SK-MEL-5 (cell line): ENCODE results near the gene CR1L. TPM values are rescaled to one million over a fixed set of nuclear protein-coding genes. Genes with fewer than 3 reads are reported as not detected.
"Not testable (repeated sequence)": the region's sequence is repeated elsewhere in the genome, so short reads cannot be mapped to it uniquely, and the experiment has no call there.

Experiments
- DNase-seq: peaks from one replicate; pipeline ENCODE4 v3.0.0-alpha.2; 2016; ENCODE audit warnings: low read depth, low spot score
- in situ Hi-C: cut with HindIII; loops from 2 replicates; pipeline ENCODE4 v1.10.0; 2016; ENCODE audit warnings: low sequenced_read_pairs, high pct_unique_total_duplicates, low pct_unique_long_range_greater_than_20kb
- total RNA-seq: library from RNA; depleted of rRNA; stranded (reverse); fragments of >200 nt; shearing (Covaris generic); gene quantifications from 2 replicates; pipeline ENCODE4 v1.2.3, GENCODE V29; 2014

Gene CR1L
- total RNA-seq, 1 experiment from 2014 or later = not detected

DNA sequence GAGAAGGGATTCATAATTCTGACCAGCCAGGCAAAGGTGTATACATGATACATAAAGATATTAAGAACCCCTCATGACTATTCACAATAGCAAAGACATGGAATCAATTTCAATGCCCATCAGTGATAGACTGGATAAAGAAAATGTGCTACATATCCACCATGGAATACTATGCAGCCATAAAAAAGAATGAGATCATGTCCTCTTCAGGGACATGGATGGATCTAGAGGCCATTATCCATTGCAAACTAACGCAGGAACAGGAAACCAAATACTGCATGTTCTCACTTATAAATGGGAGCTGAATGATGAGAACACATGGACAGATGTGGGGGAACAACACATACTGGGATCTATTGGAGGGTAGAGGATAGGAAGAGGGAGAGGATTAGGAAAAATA is 21.4 kb downstream of the CR1L start:
- DNase-seq = no peak
- in situ Hi-C loops = no loop called here

DNA sequence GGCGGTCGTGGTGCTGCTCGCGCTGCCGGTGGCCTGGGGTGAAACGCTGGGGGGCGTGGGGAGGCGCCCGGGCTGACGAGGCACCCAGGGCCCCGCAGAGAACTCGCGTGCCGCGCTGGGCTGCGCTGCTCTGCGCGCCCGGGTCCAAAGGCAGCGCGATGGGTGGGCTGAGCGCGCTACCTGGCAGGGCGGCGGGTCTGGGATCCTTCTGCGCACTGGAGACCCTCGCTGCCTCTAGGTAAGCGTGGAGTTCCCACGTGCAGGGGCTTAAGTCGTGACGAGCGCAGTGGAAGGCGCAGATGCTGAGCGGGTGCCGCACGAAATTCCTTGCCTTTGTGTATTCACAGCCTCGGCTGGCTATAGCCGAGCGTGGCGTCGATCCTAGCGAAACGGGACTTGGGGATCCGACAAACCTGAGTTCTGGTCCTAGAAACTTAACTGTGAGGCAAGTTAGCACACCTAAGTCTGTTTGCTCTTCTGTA is 24.6 kb downstream of the CR1L start:
- DNase-seq = no peak
- in situ Hi-C loops = no loop called here

DNA sequence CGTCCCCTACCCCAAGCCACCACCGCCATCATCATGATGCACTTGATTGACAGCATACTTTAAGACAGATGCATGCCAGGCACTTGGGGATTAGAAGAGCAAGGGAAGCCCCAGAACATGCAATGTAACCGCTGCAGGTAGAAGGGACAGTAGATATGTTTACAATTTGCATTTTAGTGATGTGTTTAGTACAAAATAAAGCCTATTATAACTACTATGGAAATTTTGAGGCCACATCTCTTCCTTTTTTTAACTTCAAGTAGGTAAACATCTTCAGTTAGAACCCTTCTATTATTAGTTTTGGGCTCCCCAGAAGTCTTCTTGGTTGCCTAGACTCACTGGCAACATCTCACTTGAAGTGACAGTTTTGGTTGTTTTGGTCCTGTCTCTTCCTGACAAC is 25.3 kb downstream of the CR1L start:
- no peak for DNase-seq
- in situ Hi-C loops = no loop called here

DNA sequence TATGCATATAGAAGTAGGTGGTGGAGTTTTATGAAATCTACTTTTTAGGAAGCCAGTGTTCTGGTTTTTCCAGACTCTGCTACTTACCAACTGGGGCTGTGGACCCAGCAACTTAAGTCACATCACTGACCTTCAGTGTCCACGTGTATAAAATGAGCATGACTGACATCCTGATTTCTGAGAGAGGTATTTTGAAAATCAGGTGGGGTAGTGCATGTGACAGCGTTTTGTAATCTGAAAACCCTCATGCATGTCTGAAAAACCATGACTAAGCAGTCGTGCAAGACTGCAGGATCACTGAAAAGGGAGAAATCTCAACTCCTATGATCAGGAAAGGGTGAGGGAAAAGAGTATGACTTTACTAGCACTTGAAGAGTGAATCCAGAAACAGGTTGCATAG is 26.1 kb downstream of the CR1L start:
- in situ Hi-C loops = no loop called here
- DNase-seq = no peak

DNA sequence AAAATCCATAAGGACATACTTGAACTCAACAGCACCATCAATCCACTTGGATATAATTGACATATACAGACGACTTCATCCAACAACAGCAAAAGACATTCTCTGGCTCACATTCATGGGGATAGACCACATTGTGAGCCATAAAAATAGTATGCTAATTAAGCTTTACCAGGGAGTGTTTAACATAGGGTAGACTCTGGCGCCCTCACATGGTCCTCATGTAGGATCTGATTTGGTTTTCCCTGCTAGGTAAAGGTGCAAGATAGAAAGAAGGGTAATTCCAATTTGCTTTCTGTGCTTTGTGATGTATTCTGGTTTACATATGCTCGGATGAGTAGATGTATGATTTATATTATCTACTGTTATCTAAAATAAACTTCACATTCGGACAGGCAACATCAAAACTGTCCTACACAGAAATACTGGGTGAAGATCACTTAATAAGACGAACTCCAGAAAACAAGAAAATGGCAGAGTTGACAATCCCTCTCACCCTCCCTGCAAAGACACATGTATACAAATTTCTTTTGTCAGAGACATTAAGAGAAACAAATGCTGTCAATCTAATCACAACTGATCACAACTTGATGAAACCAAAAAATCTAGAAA is 27.7 kb downstream of the CR1L start:
- in situ Hi-C loops = no loop called here
- peak; percentile 69 for DNase-seq

DNA sequence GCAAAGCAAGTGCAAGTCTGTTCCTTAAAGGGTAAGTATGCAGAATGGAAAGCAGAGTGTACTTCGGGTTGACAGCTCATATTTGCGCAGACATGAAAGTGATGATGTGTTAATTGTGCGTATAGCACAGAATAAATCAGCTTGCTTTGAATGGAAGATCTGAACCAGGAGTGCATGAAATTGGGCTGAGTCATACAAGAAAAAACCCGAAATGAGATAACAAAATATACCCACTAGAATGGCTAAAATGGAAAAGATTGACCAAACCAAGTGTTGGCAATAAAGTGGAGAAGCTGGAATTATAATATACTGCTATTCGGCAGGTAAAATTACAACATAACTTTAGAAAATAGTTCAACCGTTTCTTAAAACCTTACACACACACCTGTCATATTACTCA is 28.5 kb downstream of the CR1L start:
- DNase-seq = no peak
- in situ Hi-C loops = no loop called here

DNA sequence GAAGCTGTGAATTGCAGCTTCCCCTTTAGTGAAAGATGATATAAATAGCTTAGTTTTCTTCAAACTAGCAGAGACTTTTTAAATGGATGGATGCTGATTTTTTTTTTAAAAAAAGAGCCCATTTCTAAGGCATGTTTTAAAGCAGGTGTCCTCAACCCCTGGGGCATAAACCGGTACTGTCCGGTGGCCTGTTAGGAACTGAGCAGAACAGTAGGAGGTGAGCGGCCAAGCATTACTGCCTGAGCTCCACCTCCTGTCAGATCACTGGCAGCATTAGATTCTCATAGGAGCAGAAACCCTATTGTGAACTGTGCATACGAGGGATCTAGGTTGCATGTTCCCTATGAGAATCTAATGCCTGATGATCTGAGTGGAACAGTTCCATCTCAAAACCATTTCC is 31.2 kb downstream of the CR1L start:
- in situ Hi-C loops = no loop called here
- DNase-seq = no peak

DNA sequence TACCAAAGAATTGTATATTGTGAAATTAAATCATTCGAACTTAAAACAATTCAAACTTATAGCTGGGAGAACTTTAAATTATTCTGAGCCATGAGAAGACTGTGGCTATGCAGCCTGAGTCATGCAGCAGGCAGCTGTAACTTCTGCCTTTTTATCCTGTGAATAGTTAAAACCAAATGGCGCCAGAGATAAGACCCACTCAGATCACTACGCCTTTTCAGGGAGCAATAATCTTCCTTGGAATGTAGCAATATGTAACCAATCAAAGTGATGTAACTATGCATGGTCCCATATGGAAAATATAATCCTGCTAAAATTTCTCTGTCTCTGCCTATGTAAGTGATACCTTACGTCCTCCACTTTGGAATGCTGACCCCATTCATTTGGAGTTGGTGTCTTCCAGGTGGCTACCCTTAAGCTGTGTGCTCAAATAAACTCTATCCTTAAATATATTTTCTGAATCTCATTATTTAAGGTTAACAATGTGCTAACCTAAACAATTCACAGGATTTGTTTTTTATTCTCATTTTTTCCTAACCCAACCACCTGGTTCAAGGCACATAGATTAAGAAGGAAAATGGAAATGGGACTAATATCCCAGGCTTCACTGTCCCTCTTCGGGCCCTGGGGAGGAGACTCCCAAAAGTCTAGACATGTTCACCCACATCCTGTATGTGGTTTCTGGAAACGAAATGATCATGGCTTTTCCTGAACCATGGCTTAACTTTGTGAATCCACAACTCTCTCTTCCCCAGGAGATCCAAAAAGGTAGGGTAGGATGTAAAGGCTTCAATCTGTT is 35.9 kb downstream of the CR1L start:
- in situ Hi-C loops, DNase-seq: not testable (repeated sequence)

DNA sequence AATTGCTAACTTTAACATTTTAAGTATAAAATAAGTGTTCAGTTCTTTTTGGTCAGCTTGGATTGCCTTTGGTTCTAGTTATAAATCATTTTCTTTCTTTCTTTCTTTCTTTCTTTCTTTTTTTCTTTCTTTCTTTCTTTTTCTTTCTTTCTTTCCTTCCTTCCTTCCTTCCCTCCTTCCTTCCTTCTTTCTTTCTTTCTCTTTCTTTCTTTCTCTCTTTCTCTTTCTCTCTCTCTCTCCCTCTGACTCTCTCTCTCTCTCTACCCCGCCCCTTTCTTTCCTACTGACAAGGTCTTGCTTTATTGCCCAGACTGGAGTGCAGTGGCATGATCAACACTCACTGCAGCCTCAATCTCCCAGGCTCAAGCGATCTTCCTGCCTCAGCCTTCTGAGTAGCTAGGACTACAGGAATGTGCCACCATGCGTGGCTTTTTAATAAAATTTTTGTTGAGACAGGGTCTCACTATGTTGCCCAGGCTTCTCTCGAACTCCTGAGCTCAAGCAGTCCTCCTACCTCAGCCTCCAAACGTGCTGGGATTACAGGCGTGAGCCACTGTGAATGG is 38.0 kb downstream of the CR1L start:
- DNase-seq, in situ Hi-C loops: not testable (repeated sequence)

DNA sequence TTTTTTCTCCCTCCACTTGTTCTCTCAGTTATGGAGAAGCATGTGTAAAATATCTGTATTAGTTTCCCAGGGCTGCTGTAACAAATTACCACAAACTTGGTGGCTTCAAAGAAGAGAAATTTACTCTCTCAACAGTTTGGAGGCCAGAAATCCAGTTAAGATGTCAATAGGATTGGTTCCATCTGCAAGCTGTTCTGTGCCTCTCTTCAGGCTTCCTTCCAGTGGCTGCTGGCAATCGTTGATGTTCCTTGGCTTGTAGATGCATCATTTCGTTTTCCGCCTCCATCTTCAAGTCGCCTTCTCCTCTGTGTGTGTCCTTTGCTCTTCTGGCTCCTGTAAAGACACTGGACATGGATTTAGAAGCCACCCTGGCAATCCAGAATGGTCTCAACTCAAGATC is 45.6 kb downstream of the CR1L start:
- in situ Hi-C loops, DNase-seq: not testable (repeated sequence)

DNA sequence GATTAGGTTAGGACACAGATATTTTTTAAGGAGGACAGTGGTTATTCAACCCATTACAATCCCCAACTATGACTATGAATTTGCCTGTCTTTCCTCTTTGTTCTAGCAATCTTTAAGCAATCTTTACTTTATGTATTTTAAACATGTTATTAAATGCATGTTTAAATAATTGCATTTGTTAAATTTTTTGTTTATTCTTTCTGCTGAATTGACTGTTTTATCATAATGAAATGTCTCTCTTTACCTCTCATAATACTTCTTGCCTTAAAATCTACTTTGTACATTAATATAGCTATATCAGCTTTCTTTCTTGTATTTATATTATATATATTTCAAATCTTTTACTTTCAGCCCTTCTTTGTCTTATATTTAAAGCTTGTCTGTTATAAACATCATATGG is 46.1 kb downstream of the CR1L start:
- in situ Hi-C loops = no loop called here
- no peak for DNase-seq

DNA sequence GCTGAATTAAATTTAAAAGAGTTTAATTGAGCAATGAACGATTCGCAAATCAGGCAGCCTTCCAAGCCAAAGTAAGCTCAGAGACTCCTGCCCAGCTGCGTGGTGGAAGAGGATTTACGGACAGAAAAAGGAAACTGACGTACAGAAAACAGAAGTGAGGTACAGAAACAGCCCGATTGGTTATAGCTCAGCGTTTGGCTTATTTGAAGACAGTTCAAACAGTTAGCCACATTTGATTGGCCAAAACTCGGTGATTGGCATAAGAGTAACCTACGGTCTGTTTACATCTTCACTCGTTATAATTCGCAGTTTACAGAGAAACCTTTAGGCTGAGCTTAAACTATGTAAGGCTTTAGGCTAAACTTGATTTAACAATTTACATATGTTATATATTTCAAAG is 46.9 kb downstream of the CR1L start:
- DNase-seq = peak; percentile 56
- in situ Hi-C loops = no loop called here

DNA sequence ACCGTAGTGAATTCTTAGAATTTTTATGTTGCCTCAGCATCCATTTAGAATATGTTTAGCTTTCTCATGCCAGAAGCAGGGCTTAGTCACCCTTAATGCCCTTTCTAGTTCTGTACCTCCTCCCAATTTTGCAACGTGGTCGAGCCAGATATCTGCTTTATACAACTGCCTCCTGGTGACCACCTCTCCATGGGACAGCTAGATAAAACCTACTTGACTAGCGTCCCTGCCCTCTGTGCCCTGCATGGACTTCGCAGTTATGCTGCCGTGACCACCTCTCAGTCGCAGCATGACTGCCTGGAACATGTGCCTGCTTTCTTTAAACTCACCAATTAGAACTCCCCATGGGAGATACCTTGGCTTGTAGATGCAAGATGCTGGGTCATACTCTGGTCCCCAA is 47.4 kb downstream of the CR1L start:
- in situ Hi-C loops, DNase-seq: not testable (repeated sequence)

DNA sequence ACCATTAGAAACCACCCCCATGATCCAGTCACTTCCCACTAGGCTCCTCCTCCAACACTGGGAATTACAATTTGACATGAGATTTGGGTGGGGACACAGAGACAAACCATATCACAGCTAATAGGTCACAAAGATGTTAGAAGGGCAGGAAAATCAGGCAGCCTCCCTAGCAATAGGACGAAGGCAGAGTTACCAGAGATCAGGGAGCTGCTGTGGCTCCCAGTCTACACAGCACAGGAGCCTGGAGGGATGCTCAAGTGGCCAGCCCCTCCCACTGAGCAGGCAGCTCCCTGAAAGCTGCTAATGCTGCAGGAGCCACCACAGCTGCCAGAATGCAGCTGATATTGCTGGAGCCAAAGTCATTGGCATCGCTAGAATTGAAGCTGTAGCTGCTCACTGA is 51.0 kb downstream of the CR1L start:
- in situ Hi-C loops = no loop called here

DNA sequence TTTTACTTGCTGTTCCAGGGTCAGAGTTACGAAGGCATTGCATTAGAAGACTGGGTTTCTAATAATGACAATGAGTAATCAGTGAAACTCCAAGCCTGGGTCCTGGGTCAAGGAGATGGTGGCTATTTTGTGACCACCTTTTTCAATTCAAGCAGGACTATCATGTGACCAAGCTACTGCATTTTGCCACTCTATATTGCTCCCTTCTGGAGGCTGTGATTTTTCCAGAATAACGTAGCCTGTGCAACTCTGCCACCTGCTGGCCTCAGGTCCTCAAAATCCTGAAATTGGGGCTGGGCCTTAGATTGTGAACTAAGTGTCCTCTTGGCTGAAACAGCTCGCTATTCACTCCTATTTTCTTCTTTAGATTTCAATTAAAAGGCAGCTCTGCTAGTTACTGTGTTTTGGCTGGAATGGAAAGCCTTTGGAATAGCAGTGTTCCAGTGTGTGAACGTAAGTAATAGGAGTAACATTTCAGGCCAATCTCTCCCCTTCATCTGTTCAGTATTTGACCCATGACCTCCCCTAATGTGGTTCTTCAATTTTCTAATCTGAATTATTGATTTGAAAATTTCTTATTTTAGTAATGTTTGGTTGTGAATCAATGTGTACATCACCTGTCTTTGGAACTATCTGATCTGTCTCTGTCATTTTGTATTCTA is 54.0 kb downstream of the CR1L start:
- peak; percentile 85 for DNase-seq
- in situ Hi-C loops = no loop called here

More for the DNA sequence above, 51.0 kb downstream of the CR1L start:
- DNase-seq = no peak

DNA sequence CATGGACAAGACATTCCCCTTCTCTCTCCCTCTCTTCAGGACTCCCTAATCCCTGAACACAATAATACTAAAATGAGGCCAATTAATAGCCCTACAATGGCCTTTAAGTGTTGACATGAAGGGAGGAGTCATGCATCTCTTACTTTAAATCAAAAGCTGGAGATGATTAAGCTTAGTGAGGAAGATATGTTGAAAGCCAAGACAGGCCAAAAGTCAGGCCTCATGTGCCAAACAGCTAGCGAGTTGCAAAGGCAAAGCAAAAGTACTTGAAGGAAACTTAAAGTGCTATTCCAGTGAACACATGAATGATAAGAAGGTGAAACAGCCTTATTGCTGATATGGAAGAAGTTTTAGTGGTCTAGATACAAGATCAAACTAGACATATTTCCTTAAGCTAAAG is 57.4 kb downstream of the CR1L start:
- in situ Hi-C loops = no loop called here
- no peak for DNase-seq

DNA sequence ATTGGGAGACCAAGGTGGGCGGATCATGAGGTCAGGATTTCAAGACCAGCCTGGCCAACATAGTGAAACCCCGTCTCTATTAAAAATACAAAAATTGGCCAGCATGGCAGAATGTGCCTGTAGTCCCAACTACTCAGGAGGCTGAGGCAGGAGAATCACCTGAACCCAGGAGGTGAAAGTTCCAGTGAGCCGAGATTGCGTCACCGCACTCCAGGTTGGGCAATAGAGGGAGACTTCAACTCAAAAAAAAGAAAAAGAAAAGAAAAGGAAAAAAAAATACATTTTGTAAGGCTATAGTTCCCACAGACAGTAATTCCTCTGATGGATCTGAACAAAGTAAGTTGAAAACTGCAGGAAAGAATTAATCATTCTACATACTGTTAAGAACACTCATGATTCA is 58.8 kb downstream of the CR1L start:
- in situ Hi-C loops = no loop called here
- no peak for DNase-seq

DNA sequence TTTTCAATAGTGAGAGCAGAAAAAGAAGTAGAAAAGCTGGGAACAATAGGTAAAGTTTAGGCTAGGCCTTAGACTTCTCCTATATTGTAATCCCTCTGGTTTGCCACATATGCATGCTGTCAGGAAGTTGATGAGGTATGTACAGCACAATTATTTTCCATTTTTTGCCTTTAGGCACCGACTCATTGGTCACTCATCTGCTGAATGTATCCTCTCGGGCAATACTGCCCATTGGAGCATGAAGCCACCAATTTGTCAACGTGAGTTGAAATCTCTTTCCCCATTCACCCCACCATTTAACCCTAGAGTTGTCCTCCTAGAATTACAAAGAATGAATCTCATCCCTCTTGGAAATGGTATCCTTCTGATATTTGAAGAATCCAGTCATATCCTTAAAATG is 63.1 kb downstream of the CR1L start:
- DNase-seq, in situ Hi-C loops: not testable (repeated sequence)
